K562 (cell line): Measurements from ENCODE around the gene MEF2D. TPM values are rescaled to one million over a fixed set of nuclear protein-coding genes. Genes with fewer than 3 reads are reported as not detected.

ENCODE experiments used
- ATAC-seq: fragments of 200-7000 bp; cut with Tn5 transposase; 3 replicates; pipeline ENCODE4 v1.9.1; 2020; ENCODE audit warnings: moderate library complexity
- BruUV-seq: library from RNA; stranded (reverse); fragments of 400-500 nt; replicated peaks from 2 replicates; lab custom pipeline; 2021; lab: Mats Ljungman, UMichigan
- CTCF ChIA-PET: fragments of 300-600 bp; formaldehyde crosslinking; extraction: SDS; loops from one replicate; lab custom pipeline; 2021; ENCODE audit warnings: low intra/inter-chr PET ratio; lab: Yijun Ruan, JAX
- POLR2A ChIA-PET: fragments of 300-600, 350-650 bp; sonication (Branson Sonifier 250); formaldehyde crosslinking; extraction: SDS; loops from one replicate; lab custom pipeline; 2021; ENCODE audit warnings: antibody characterized with exemption, inconsistent platforms; lab: Yijun Ruan, JAX
- DNase-seq, 4 experiments: peaks; one replicate each; pipeline versions ENCODE4 v3.0.0 to v3.0.0-alpha.2; 2011 to 2018; ENCODE audit warnings: low spot score in 3 of 4, mixed read lengths in 3 of 4; ENCODE audit errors: extremely low read depth in 1 of 4
- FAIRE-seq: peaks from 2 replicates; lab custom pipeline; 2011; peaks lifted over from hg19 to GRCh38; lab: Jason Lieb, UNC
- H2AFZ ChIP-seq: 2 replicates; pipeline ENCODE4 v1.6.0; 2011; ENCODE audit warnings: low read depth, low read length, control low read depth, inconsistent platforms
- H3K27ac ChIP-seq: fragments of 200-600 bp; 3 replicates; pipeline ENCODE4 v1.8.0; 2011; ENCODE audit warnings: low read depth, mild to moderate bottlenecking, control low read depth, inconsistent platforms, low read length, moderate library complexity, mixed read lengths; ENCODE audit errors: extremely low read depth
- H3K27me3 ChIP-seq, 2 experiments: fragments of 300-600 bp in 1 of 2; 2 replicates in 1 of 2; 3 replicates in 1 of 2; pipeline versions ENCODE4 v1.6.0 to v1.8.0; 2011; ENCODE audit warnings: inconsistent platforms in 2 of 2, low read length in 2 of 2, mild to moderate bottlenecking in 1 of 2, mixed read lengths in 1 of 2, moderate library complexity in 1 of 2; ENCODE audit not compliant: control insufficient read depth in 2 of 2, insufficient read depth in 2 of 2
- H3K36me3 ChIP-seq: fragments of 300-600 bp; 3 replicates; pipeline ENCODE4 v1.8.0; 2011; ENCODE audit warnings: mild to moderate bottlenecking, low read length, inconsistent platforms; ENCODE audit not compliant: control insufficient read depth, insufficient read depth
- H3K4me1 ChIP-seq, 2 experiments: fragments of 200-600 bp in 1 of 2; replicated peaks in 1 of 2; 2 replicates in 1 of 2; 3 replicates in 1 of 2; pipeline versions ENCODE4 v1.5.1 to v1.8.0; 2011; ENCODE audit warnings: inconsistent platforms in 2 of 2, low read length in 2 of 2, mild to moderate bottlenecking in 1 of 2, mixed read lengths in 1 of 2, moderate library complexity in 1 of 2; ENCODE audit not compliant: control insufficient read depth in 2 of 2, insufficient read depth in 2 of 2
- H3K4me2 ChIP-seq: 2 replicates; pipeline ENCODE4 v1.6.1; 2011; ENCODE audit warnings: low read length, control low read depth, inconsistent platforms, mixed read lengths; ENCODE audit not compliant: insufficient read depth
- H3K4me3 ChIP-seq: fragments of 200-600 bp; sonication (generic), shearing (Covaris generic); 2 replicates; pipeline ENCODE4 v1.5.1; 2016; ENCODE audit warnings: control low read depth, inconsistent platforms
- H3K79me2 ChIP-seq: fragments of 200-600 bp; 3 replicates; pipeline ENCODE4 v1.8.0; 2011; ENCODE audit warnings: low read length, inconsistent platforms; ENCODE audit not compliant: control insufficient read depth, insufficient read depth
- H3K9ac ChIP-seq, 2 experiments: 2 replicates each; pipeline versions ENCODE4 v1.6.0 to v1.6.1; 2011; ENCODE audit warnings: low read depth in 2 of 2, low read length in 2 of 2, control low read depth in 1 of 2, inconsistent platforms in 1 of 2, mild to moderate bottlenecking in 1 of 2, mixed read lengths in 1 of 2; ENCODE audit not compliant: insufficient read depth in 1 of 2
- H3K9me1 ChIP-seq: one replicate; pipeline ENCODE4 v1.6.0; 2011; ENCODE audit warnings: inconsistent platforms, mild to moderate bottlenecking, low read length, moderate library complexity; ENCODE audit not compliant: control insufficient read depth, insufficient read depth
- H3K9me3 ChIP-seq: replicated peaks from 2 replicates; pipeline ENCODE4 v1.5.1; 2011; ENCODE audit warnings: low read depth, low read length, inconsistent platforms; ENCODE audit not compliant: control insufficient read depth, insufficient read depth
- H4K20me1 ChIP-seq: replicated peaks from 2 replicates; pipeline ENCODE4 v1.6.1; 2011; ENCODE audit warnings: low read length, inconsistent platforms, mixed read lengths; ENCODE audit not compliant: control insufficient read depth, insufficient read depth
- C11orf30 ChIP-seq: fragments of 450-650 bp; IDR thresholded peaks from 2 replicates; pipeline ENCODE4 v1.6.1; 2016; ENCODE audit warnings: low read depth, mild to moderate bottlenecking
- CHCHD3 ChIP-seq: fragments of 250-450 bp; sonication (Bioruptor Pico); IDR thresholded peaks from 2 replicates; pipeline ENCODE4 v2.1.2; 2022; ENCODE audit warnings: mild to moderate bottlenecking
- E2F4 ChIP-seq: sonication (generic); formaldehyde crosslinking; IDR thresholded peaks from 2 replicates; pipeline ENCODE4 v1.8.0; 2022; ENCODE audit warnings: mild to moderate bottlenecking, low read depth, missing genetic modification reagents
- FUS ChIP-seq: fragments of 200-400 bp; formaldehyde crosslinking; optimal IDR thresholded peaks from 2 replicates; pipeline ENCODE3; 2017; ENCODE audit warnings: low read depth, low read length
- IFI16 ChIP-seq: fragments of 250-450 bp; sonication (Bioruptor Pico); IDR thresholded peaks from 2 replicates; pipeline ENCODE4 v2.1.2; 2022; ENCODE audit warnings: mild to moderate bottlenecking, inconsistent platforms
- PRDM10 ChIP-seq: fragments of 450-650 bp; IDR thresholded peaks from 2 replicates; pipeline ENCODE4 v1.6.1; 2018; ENCODE audit not compliant: partially characterized antibody
- PREB ChIP-seq: sonication (generic); formaldehyde crosslinking; IDR thresholded peaks from 2 replicates; pipeline ENCODE4 v1.8.1; 2023; ENCODE audit warnings: mild to moderate bottlenecking, missing genetic modification reagents
- RNF2 ChIP-seq: sonication (generic); IDR thresholded peaks from 2 replicates; pipeline ENCODE4 v1.6.1; 2016
- U2AF1 ChIP-seq: fragments of 200-400 bp; formaldehyde crosslinking; optimal IDR thresholded peaks from 2 replicates; pipeline ENCODE3; 2017; ENCODE audit warnings: mild to moderate bottlenecking, low read depth, low read length, moderate library complexity
- ZFP1 ChIP-seq: fragments of 450-650 bp; formaldehyde crosslinking; IDR thresholded peaks from 2 replicates; pipeline ENCODE4 v1.4.0; 2020; ENCODE audit warnings: mild to moderate bottlenecking, mixed read lengths
- ZKSCAN1 ChIP-seq: fragments of 150-350 bp; IDR thresholded peaks from 2 replicates; pipeline ENCODE4 v1.6.1; 2016; ENCODE audit warnings: low read depth, low read length
- ZNF274 ChIP-seq: IDR thresholded peaks from 2 replicates; pipeline ENCODE4 v1.6.1; 2011; ENCODE audit warnings: low read depth, mild to moderate bottlenecking, low read length, moderate library complexity, borderline replicate concordance
- ZNF512 ChIP-seq: IDR thresholded peaks from 2 replicates; pipeline ENCODE4 v1.6.1; 2016; ENCODE audit warnings: missing genetic modification characterization, missing compliant biosample characterization
- ZNF644 ChIP-seq: fragments of 200-800 bp; sonication (Bioruptor generic); IDR thresholded peaks from 2 replicates; pipeline ENCODE4 v1.6.1; 2016; ENCODE audit warnings: low read depth, missing genetic modification characterization, missing compliant biosample characterization
- WGBS: fragments of 100-300 bp; shearing (Covaris generic); methylation state at CpG from one replicate; pipeline ENCODE4 v1.1.6; 2016; ENCODE audit warnings: low coverage, mixed read lengths; ENCODE audit not compliant: insufficient coverage; ENCODE audit errors: missing lambda C conversion rate; 5-methylcytosine and 5-hydroxymethylcytosine counted together
- in situ Hi-C: fragments of 300-500 bp; cut with MboI; formaldehyde crosslinking; loops from 4 replicates; pipeline ENCODE4 v1.15.0; 2018; ENCODE audit warnings: inconsistent platforms, mixed read lengths
- intact Hi-C: fragments of 100-400 bp; cut with micrococcal nuclease; formaldehyde crosslinking; loops from 2 replicates; pipeline ENCODE4 v1.14.2; 2022
- polyA plus RNA-seq, 8 experiments: library from polyadenylated mRNA; depleted of rRNA in 4 of 8; stranded (reverse) in 5 of 8; unstranded in 3 of 8; fragments of >200 nt; fragmentation: Nextera tagmentation in 2 of 8; fragmentation: Illumina TruSeq in 1 of 8; extraction: Ambion mirVana in 2 of 8; extraction: Trizol in 1 of 8; gene quantifications; 2 replicates each; pipeline versions ENCODE4 v1.2.1 to v1.2.3, GENCODE V29; 2011 to 2014; ENCODE audit warnings: inconsistent platforms in 1 of 8, missing spikeins in 1 of 8
- total RNA-seq, 7 experiments: library from RNA; depleted of rRNA in 6 of 7; stranded (reverse); fragments of >200 nt in 6 of 7; fragmentation: Illumina TruSeq in 2 of 7; extraction: Trizol in 2 of 7; gene quantifications; 2 replicates each; pipeline versions ENCODE4 v1.2.1 to v1.2.3, GENCODE V29; 2011 to 2021; ENCODE audit warnings: low replicate concordance in 1 of 7

MEF2D gene
- total and polyA plus RNA-seq, 9 of the 15 experiments (the other 6 are each of a cell fraction or from before 2014, with no cell fraction given): 0.10 to 19.5 (median 2.6) TPM

- no TSS peak for BruUV-seq
- Histone ChIP-seq H2AFZ (peak overlapping the region; percentile 49; the same call in 1 of the 2 replicates), H3K27me3 (peaks cover 46 to 54% of the 10 kb centered on the region in 2 experiments), H3K9me1 (no peaks in the 10 kb centered on the region), H3K79me2 (no peaks in the 10 kb centered on the region), H4K20me1 (no peaks in the 10 kb centered on the region), H3K4me1 (peaks cover 15% of the 10 kb centered on the region in 2 experiments; a peak in 4 of 5 replicates), H3K9me3 (no peaks in the 10 kb centered on the region), H3K4me2 (peak overlapping the region; percentile 10; the same call in 1 of the 2 replicates), H3K27ac (no peak overlapping the region), H3K9ac (peak overlapping the region in 1 of 2 experiments; percentile 35; a peak in 1 of 4 replicates), H3K4me3 (no peak overlapping the region), H3K36me3 (no peaks in the 10 kb centered on the region)
- in situ Hi-C loops (no loop called here), intact Hi-C loops (no loop called here)
- TF ChIP-seq ZNF512 (tag) (no peak), ZNF644 (no peak), CHCHD3 (no peak), C11orf30 (no peak), FUS (no peak), ZKSCAN1 (no peak), E2F4 (CRISPR knock-in tag) (no peak), PRDM10 (no peak), PREB (CRISPR knock-in tag) (no peak), IFI16 (no peak), U2AF1 (no peak), RNF2 (no peak), ZFP1 (CRISPR knock-in tag) (no peak), ZNF274 (no peak)
- ATAC-seq (no peak; the same call in 2 of the 3 replicates), FAIRE-seq (no peak), DNase-seq (no peak)
- ChIA-PET CTCF (interaction anchor here (0.6 kb wide), 1 partner anchor 205 kb away, joined by 3 read pairs; no protein-coding TSS in a partner anchor), POLR2A (interaction anchor here (0.6 to 1.8 kb wide), 6 partner anchors 10 to 531 kb away, joined by 3 to 7 read pairs (median 3); no protein-coding TSS in a partner anchor)
- 5% methylated on average over 12 of the region's 12 CpGs for WGBS
These were observed 68.6 kb downstream of the MEF2D start for GRCh38 chr1:156431769-156432668.
